ENCODE results near the gene ETV2.

Gene ETV2

GRCh38 chr19:35655600-35655999, 14.1 kb downstream of the ETV2 start:
- no peaks in the 10 kb centered on the region for H3K27me3 ChIP-seq (ENCODE audit: control insufficient read depth, insufficient read depth, low read length)
- H3K9me3 ChIP-seq (ENCODE audit: control insufficient read depth, low read length) = no peaks in the 10 kb centered on the region
- no peak overlapping the region for H3K4me3 ChIP-seq (ENCODE audit: low read depth, low read length)
- no peaks in the 10 kb centered on the region for H3K79me2 ChIP-seq
- H3K4me1 ChIP-seq = no peaks in the 10 kb centered on the region
- no peak overlapping the region for H3K4me2 ChIP-seq (ENCODE audit: low read length)
- H2AFZ ChIP-seq = no peak overlapping the region
- no peaks in the 10 kb centered on the region for H3K36me3 ChIP-seq (ENCODE audit: control insufficient read depth, insufficient read depth, low read length)
- TF ChIP-seq, protein P1, sequence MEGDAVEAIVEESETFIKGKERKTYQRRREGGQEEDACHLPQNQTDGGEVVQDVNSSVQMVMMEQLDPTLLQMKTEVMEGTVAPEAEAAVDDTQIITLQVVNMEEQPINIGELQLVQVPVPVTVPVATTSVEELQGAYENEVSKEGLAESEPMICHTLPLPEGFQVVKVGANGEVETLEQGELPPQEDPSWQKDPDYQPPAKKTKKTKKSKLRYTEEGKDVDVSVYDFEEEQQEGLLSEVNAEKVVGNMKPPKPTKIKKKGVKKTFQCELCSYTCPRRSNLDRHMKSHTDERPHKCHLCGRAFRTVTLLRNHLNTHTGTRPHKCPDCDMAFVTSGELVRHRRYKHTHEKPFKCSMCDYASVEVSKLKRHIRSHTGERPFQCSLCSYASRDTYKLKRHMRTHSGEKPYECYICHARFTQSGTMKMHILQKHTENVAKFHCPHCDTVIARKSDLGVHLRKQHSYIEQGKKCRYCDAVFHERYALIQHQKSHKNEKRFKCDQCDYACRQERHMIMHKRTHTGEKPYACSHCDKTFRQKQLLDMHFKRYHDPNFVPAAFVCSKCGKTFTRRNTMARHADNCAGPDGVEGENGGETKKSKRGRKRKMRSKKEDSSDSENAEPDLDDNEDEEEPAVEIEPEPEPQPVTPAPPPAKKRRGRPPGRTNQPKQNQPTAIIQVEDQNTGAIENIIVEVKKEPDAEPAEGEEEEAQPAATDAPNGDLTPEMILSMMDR (IDR thresholded peaks at IDR 0.05) = no peak
- no peak overlapping the region for H3K27ac ChIP-seq
- no peak overlapping the region for H3K9ac ChIP-seq

DNA sequence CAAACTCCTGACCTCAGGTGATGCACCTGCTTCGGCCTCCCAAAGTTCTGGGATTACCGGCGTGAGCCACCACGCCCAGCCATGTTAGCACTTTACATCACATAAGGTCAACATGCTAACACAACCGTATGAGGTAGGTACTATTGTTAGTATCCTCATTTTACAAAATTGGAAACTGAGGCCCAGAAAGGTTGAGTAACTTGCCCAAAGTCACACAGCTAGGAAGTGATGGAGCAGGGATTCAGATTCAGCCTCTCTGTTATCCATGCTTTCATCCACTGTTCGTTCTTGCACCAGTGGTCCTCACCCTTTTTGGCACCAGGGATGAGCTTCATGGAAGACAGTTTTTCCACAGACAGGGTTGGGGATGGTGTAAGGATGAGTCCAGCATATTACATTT, 15.2 kb downstream of the ETV2 start:
- no peaks in the 10 kb centered on the region for H3K27me3 ChIP-seq (ENCODE audit: control insufficient read depth, insufficient read depth, low read length)
- H3K36me3 ChIP-seq (ENCODE audit: control insufficient read depth, insufficient read depth, low read length) = no peaks in the 10 kb centered on the region
- no peak overlapping the region for H3K27ac ChIP-seq
- H3K9me3 ChIP-seq (ENCODE audit: control insufficient read depth, low read length) = no peaks in the 10 kb centered on the region
- no peak overlapping the region for H3K4me3 ChIP-seq (ENCODE audit: low read depth, low read length)
- no peaks in the 10 kb centered on the region for H3K4me1 ChIP-seq
- TF ChIP-seq, protein P1 (IDR thresholded peaks at IDR 0.05) = no peak
- H2AFZ ChIP-seq = no peak overlapping the region
- no peaks in the 10 kb centered on the region for H3K79me2 ChIP-seq
- H3K4me2 ChIP-seq (ENCODE audit: low read length) = no peak overlapping the region
- no peak overlapping the region for H3K9ac ChIP-seq

- Histone ChIP-seq H3K79me2 (no peaks in the 10 kb centered on the region), H3K27me3 (ENCODE audit: control insufficient read depth, insufficient read depth, low read length) (no peaks in the 10 kb centered on the region), H3K4me3 (ENCODE audit: low read depth, low read length) (no peak overlapping the region), H3K9me3 (ENCODE audit: control insufficient read depth, low read length) (no peaks in the 10 kb centered on the region), H3K36me3 (ENCODE audit: control insufficient read depth, insufficient read depth, low read length) (no peaks in the 10 kb centered on the region), H3K27ac (no peak overlapping the region), H3K9ac (no peak overlapping the region), H3K4me2 (ENCODE audit: low read length) (no peak overlapping the region), H2AFZ (no peak overlapping the region), H3K4me1 (no peaks in the 10 kb centered on the region)
- TF ChIP-seq, protein P1 (IDR thresholded peaks at IDR 0.05) = no peak
Observed at GRCh38 chr19:35657904-35658700, 16.6 kb downstream of the ETV2 start.

GRCh38 chr19:35661995-35662340, 20.4 kb downstream of the ETV2 start:
- H3K9ac ChIP-seq = no peak overlapping the region
- TF ChIP-seq, protein P1 (IDR thresholded peaks at IDR 0.05) = no peak
- no peak overlapping the region for H2AFZ ChIP-seq
- no peaks in the 10 kb centered on the region for H3K9me3 ChIP-seq (ENCODE audit: control insufficient read depth, low read length)
- H3K79me2 ChIP-seq = no peaks in the 10 kb centered on the region
- no peaks in the 10 kb centered on the region for H3K36me3 ChIP-seq (ENCODE audit: control insufficient read depth, insufficient read depth, low read length)
- H3K4me1 ChIP-seq = no peaks in the 10 kb centered on the region
- no peak overlapping the region for H3K4me3 ChIP-seq (ENCODE audit: low read depth, low read length)
- no peak overlapping the region for H3K4me2 ChIP-seq (ENCODE audit: low read length)
- no peak overlapping the region for H3K27ac ChIP-seq
- no peaks in the 10 kb centered on the region for H3K27me3 ChIP-seq (ENCODE audit: control insufficient read depth, insufficient read depth, low read length)

GRCh38 chr19:35663981-35664380, 22.4 kb downstream of the ETV2 start:
- Histone ChIP-seq H3K27me3 (ENCODE audit: control insufficient read depth, insufficient read depth, low read length) (no peaks in the 10 kb centered on the region), H3K36me3 (ENCODE audit: control insufficient read depth, insufficient read depth, low read length) (no peaks in the 10 kb centered on the region), H3K4me3 (ENCODE audit: low read depth, low read length) (no peak overlapping the region), H3K9ac (no peak overlapping the region), H3K79me2 (no peaks in the 10 kb centered on the region), H2AFZ (no peak overlapping the region), H3K4me1 (no peaks in the 10 kb centered on the region), H3K9me3 (ENCODE audit: control insufficient read depth, low read length) (no peaks in the 10 kb centered on the region), H3K27ac (no peak overlapping the region), H3K4me2 (ENCODE audit: low read length) (no peak overlapping the region)
- TF ChIP-seq, protein P1 (IDR thresholded peaks at IDR 0.05) = no peak

Data from parathyroid adenoma (tissue), 2 donors.